ENCODE measurements around the gene PLP2.
"Not testable (repeated sequence)": the region's sequence is repeated elsewhere in the genome, so short reads cannot be mapped to it uniquely, and the experiment has no call there.

Gene PLP2

DNA sequence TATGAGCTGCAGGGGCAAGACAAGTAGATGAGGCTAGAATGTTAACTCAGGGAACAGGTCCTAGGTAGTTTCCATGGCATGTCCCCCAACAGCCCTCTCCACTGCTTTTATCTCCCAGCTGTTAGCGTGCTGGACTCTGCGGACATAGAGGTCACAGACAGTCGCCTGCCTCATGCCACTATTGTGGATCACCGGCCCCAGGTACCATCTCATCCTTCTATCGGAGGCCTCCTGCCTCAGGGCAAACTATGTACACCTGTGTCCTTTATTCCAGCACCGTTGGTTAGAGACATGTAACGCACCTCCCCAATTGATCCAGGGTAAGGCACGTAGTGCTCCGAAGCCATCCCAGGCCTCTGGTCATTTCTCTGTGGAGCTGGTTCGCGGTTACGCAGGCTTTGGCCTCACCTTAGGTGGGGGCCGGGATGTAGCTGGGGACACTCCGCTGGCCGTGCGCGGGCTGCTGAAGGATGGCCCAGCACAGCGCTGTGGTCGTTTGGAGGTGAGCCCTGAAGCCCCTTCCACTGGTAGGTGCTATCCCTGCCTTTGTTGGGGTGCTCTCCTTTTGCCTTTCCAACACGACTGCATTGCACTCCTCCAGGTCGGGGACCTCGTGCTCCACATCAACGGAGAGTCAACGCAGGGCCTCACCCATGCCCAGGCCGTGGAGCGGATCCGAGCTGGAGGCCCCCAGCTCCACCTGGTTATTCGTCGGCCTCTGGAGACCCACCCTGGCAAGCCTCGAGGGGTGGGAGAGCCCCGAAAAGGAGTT is 6.9 kb upstream of the PLP2 start:
- H3K4me3 ChIP-seq (replicated peaks; ENCODE audit: low read depth, low read length): no peak overlapping the region
- no peak for DNase-seq (ENCODE audit: low read depth)
- TF ChIP-seq, protein P1, sequence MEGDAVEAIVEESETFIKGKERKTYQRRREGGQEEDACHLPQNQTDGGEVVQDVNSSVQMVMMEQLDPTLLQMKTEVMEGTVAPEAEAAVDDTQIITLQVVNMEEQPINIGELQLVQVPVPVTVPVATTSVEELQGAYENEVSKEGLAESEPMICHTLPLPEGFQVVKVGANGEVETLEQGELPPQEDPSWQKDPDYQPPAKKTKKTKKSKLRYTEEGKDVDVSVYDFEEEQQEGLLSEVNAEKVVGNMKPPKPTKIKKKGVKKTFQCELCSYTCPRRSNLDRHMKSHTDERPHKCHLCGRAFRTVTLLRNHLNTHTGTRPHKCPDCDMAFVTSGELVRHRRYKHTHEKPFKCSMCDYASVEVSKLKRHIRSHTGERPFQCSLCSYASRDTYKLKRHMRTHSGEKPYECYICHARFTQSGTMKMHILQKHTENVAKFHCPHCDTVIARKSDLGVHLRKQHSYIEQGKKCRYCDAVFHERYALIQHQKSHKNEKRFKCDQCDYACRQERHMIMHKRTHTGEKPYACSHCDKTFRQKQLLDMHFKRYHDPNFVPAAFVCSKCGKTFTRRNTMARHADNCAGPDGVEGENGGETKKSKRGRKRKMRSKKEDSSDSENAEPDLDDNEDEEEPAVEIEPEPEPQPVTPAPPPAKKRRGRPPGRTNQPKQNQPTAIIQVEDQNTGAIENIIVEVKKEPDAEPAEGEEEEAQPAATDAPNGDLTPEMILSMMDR (IDR thresholded peaks at IDR 0.05; ENCODE audit: low read length, missing control alignments): no peak

GRCh38 chrX:49165901-49166881 is 5.5 kb upstream of the PLP2 start:
- peak overlapping the region; percentile 51 for H3K4me3 ChIP-seq (replicated peaks; ENCODE audit: low read depth, low read length)
- TF ChIP-seq, protein P1 (IDR thresholded peaks at IDR 0.05; ENCODE audit: low read length, missing control alignments): no peak
- DNase-seq (ENCODE audit: low read depth): peak; percentile 76

GRCh38 chrX:49166914-49167739 is 4.6 kb upstream of the PLP2 start:
- H3K4me3 ChIP-seq (replicated peaks; ENCODE audit: low read depth, low read length): peak overlapping the region; percentile 51
- TF ChIP-seq, protein P1 (IDR thresholded peaks at IDR 0.05; ENCODE audit: low read length, missing control alignments): no peak
- DNase-seq (ENCODE audit: low read depth): peak; percentile 79

DNA sequence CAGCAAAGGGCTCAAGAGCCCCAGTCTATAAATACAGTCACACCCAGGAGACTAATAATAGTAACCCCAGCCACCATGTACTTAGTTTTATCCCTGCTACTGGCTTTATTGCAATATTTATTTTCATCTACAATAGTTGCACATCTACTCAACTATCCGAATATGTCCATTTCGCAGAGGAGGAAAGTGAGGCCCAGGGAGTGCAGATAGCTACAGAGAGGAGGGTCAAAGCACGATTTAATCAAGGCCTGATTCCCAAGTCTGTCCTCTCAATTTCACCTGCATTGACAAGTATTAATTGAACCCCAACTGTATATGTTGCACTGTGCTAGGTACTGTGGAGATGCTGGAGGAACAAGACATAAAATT is 4.0 kb upstream of the PLP2 start:
- H3K4me3 ChIP-seq (replicated peaks; ENCODE audit: low read depth, low read length): peak overlapping the region; percentile 51
- TF ChIP-seq, protein P1 (IDR thresholded peaks at IDR 0.05; ENCODE audit: low read length, missing control alignments): no peak
- no peak for DNase-seq (ENCODE audit: low read depth)

DNA sequence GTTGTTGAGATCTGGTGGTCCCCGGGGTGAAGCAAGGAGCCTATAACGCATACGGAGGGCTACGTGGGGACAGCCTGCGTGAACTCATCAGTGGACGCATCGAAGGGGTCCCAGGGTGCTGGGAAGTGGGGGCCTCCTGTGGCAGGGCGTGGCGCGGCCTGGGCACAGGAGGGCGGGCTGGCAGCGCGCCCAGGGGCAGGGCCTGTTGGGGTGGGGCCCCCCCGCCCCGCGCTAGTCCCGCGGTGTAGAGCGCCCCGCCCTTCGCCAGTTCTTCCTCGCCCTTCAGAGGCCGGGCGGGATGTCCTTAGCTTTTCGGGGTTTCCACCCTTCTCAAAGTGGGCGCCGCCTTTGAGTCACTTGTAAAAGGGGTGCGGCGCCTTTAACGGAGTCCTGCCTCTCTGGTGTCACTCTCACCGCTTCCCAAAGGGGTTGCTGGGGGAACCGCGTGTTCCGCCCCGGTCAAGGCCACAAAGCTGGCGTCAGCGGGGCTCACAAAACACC is 632 bp downstream of the PLP2 start:
- DNase-seq (ENCODE audit: low read depth): peak; percentile 35
- peak overlapping the region; percentile 71 for H3K4me3 ChIP-seq (replicated peaks; ENCODE audit: low read depth, low read length)
- TF ChIP-seq, protein P1 (IDR thresholded peaks at IDR 0.05; ENCODE audit: low read length, missing control alignments): no peak

- not testable (repeated sequence) for H3K4me3 ChIP-seq (replicated peaks; ENCODE audit: low read depth, low read length); DNase-seq (ENCODE audit: low read depth)
These were observed 1.8 kb downstream of the PLP2 start for GRCh38 chrX:49173544-49173943.

Data from fibroblast of pulmonary artery (primary cell).